Measurements from ENCODE around the gene INHBC.

DNA sequence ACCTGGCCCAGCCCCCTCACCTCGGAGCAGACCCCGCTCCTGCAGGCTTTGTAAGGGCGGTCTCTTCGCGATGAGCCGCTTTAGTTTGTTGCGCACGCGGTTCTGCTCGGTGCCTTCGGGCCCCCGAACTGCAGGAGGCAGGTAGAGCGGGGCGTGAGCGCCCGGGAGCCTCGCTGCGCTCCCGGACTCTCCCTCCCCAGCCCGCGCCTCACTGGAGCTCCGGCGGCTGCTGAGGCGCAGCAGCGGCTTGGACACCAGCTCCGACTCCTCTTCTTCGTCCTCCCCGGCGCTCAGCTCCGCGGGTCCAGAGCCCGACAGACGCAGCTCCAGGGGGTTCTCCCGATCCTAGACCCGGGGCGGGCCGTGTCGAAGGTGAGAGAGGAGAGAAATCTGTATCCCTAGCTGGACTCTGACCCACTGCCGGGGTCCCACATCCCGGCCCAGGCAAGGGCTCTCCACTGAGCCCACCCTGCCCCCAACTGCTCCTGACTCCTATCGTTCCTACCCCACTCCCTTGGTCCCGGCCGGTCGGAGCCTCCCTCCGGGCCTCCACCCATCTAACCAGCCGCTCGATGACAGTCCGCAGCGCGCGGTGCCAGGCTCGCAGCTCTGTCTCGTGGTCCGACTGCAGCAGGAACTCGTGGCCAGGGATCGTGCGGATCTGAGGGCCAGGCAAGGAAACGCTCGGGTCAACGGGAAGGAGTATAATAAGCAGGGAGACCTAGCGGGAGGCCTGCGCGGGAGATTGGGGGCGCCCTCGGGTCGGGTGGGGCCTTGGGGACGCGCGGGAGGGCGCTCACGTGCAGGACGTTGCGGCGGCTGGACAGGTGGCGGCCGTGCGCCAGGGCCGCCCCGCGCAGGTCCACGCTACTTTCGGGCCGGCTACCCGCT, 40.9 kb downstream of the INHBC start:
- peak; percentile 94 for TF ChIP-seq SUZ12 (IDR thresholded peaks at IDR 0.05; ENCODE audit: extremely low read depth, insufficient read depth, insufficient read length)
- TF ChIP-seq ZNF274 (IDR thresholded peaks at IDR 0.05; ENCODE audit: low read depth, low read length): no peak

Measured in NT2/D1 (cell line).